GM19328 (cell line): Measurements from ENCODE around the gene PVALB.
"Not testable (repeated sequence)": the region's sequence is repeated elsewhere in the genome, so short reads cannot be mapped to it uniquely, and the experiment has no call there.

Experiments used
- ATAC-seq: cut with Tn5 transposase; IDR thresholded peaks from one replicate; pipeline ENCODE4 v1.9.1; 2021; ENCODE audit warnings: mild to moderate bottlenecking, moderate library complexity; ENCODE audit not compliant: unreplicated experiment

The PVALB gene

GRCh38 chr22:36758792-36759271 is 58.0 kb downstream of the PVALB start:
- no peak for ATAC-seq

DNA sequence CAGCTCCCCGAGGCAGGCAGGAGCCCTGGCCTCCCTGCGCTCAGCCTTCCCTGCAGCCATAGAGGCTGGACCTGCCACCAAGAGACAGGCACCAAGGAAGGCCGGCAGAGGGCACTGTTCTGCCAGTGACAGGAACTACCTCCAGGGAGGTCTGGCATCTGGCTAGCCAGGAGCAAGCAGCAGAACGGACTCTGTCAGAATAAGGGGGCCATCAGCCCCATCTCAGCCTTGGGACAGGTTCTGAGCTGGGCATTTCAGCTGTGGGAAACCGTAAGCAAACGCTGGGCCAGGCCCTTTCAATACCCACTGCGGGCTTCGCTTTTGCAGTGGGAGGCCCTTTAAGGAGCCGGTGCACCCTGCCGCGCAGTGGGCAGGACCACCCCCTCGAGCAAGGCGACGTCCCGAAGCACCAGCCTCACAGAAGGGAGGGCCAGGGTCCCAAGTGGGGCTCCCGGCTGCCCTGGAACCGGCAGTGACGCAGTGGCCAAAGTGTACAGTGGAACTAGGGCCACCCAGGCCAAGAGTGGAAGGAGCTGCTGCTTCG is 59.1 kb downstream of the PVALB start:
- no peak for ATAC-seq

- ATAC-seq = no peak
These were observed 59.8 kb downstream of the PVALB start for GRCh38 chr22:36756746-36757655.

DNA sequence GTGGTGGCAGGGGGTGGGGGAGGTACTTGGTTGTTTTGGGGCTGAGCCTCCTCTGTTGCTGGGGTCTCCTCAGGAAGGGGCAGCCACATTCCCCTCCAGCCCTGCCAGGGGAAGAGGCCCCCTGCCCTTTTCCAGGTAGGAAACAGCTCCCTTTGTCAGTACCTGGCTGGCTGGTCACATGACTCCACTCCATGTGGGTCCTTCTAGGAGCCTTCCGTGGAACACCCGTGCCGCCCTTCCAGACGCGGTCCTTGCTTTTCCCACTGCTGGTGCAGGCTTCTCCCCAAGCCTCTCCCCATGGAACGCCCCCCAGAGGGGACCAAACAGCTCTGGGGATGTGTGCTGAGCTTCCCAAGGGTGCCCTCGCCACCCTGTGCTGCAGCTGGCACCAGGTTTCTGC is 60.8 kb downstream of the PVALB start:
- ATAC-seq = no peak

GRCh38 chr22:36755316-36755715 is 61.5 kb downstream of the PVALB start:
- no peak for ATAC-seq

DNA sequence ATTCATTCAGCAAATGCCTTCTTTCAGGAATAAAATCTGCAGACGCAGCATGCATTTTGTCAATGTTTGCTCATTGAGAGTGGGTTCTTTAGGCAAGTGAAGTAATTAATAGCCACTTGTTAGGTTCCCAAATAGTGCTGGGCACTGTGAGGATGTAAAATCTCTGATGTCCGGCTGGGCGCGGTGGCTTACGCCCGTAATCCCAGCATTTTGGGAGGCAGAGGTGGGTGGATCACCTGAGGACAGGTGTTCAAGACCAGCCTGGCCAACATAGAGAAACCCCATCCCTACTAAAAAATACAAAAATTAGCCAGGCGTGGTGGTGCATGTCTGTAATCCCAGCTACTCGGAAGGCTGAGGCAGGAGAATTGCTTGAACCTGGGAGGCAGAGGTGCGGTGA is 62.0 kb downstream of the PVALB start:
- ATAC-seq = not testable (repeated sequence)

GRCh38 chr22:36753916-36754315 is 62.9 kb downstream of the PVALB start:
- ATAC-seq = no peak

GRCh38 chr22:36753120-36753802 is 63.6 kb downstream of the PVALB start:
- no peak for ATAC-seq
